Esophagus (tissue), 2 donors: Measurements from ENCODE around the gene UBE2QL1. TPM values are rescaled to one million over a fixed set of nuclear protein-coding genes. Genes with fewer than 3 reads are reported as not detected.

Source experiments
- H3K27ac ChIP-seq, 2 donors: one replicate each; pipeline ENCODE4 v1.5.1; 2013; ENCODE audit warnings: low read depth in 2 of 2, mild to moderate bottlenecking in 2 of 2, inconsistent platforms in 1 of 2, low read length in 1 of 2, moderate library complexity in 1 of 2
- H3K27me3 ChIP-seq, 2 donors: one replicate each; pipeline ENCODE4 v1.6.1; 2013; ENCODE audit warnings: low read length in 2 of 2, control low read depth in 1 of 2, mild to moderate bottlenecking in 1 of 2; ENCODE audit not compliant: insufficient read depth in 2 of 2, control insufficient read depth in 1 of 2
- H3K36me3 ChIP-seq, 2 donors: one replicate each; pipeline ENCODE4 v1.6.1; 2013; ENCODE audit warnings: low read length in 1 of 2; ENCODE audit not compliant: control insufficient read depth in 2 of 2, insufficient read depth in 2 of 2
- H3K4me1 ChIP-seq, 2 donors: one replicate each; pipeline ENCODE4 v1.6.1; 2013; ENCODE audit warnings: low read length in 1 of 2; ENCODE audit not compliant: control insufficient read depth in 2 of 2, insufficient read depth in 2 of 2
- H3K4me3 ChIP-seq, 2 donors: one replicate each; pipeline ENCODE4 v1.5.1; 2013; ENCODE audit warnings: low read length in 2 of 2, mild to moderate bottlenecking in 2 of 2, low read depth in 1 of 2, moderate library complexity in 1 of 2
- H3K9me3 ChIP-seq, 2 donors: one replicate each; pipeline ENCODE4 v1.6.1; 2013; ENCODE audit warnings: mild to moderate bottlenecking in 2 of 2, low read depth in 1 of 2, low read length in 1 of 2, moderate library complexity in 1 of 2; ENCODE audit not compliant: control insufficient read depth in 2 of 2, insufficient read depth in 1 of 2
- WGBS, 2 donors: extraction: QIAGEN DNeasy Blood & Tissue Kit; methylation state at CpG; one replicate each; pipeline ENCODE4 v1.1.7; 2013; 5-methylcytosine and 5-hydroxymethylcytosine counted together
- polyA plus RNA-seq, 2 donors: library from polyadenylated mRNA; stranded (reverse); fragments of 200-250 nt; gene quantifications; one replicate each; pipeline ENCODE4 v1.2.3, GENCODE V29; 2013
- donor health status: healthy with polysubstance abuse.
- donor health status: Bipolar disorder and iron deficiency.

UBE2QL1 gene
- polyA plus RNA-seq, 2 donors, result 0.16 to 0.53 TPM

- H3K27me3 ChIP-seq, result peaks cover 4% of the 10 kb centered on the region in 2 donors
- H3K9me3 ChIP-seq, result peaks cover 0 to 5% of the 10 kb centered on the region in 2 donors
- H3K4me1 ChIP-seq, result peaks cover 6 to 7% of the 10 kb centered on the region in 2 donors
- H3K36me3 ChIP-seq, result no peaks in the 10 kb centered on the region
- no peak overlapping the region for H3K27ac ChIP-seq
- H3K4me3 ChIP-seq, result no peak overlapping the region
- 70 to 76% methylated on average over 10 of the region's 10 CpGs for WGBS, 2 donors
These were observed 4.2 kb downstream of the UBE2QL1 start for GRCh38 chr5:6452622-6453504.

GRCh38 chr5:6453937-6454560 is 5.4 kb downstream of the UBE2QL1 start:
- no peak overlapping the region for H3K27ac ChIP-seq
- H3K9me3 ChIP-seq, result no peaks in the 10 kb centered on the region
- H3K36me3 ChIP-seq, result no peaks in the 10 kb centered on the region
- 54 to 58% methylated on average over 2 of the region's 2 CpGs for WGBS, 2 donors
- H3K4me1 ChIP-seq, result peaks cover 1 to 3% of the 10 kb centered on the region in 2 donors
- H3K4me3 ChIP-seq, result no peak overlapping the region
- peaks cover 0 to 4% of the 10 kb centered on the region in 2 donors for H3K27me3 ChIP-seq

- no peaks in the 10 kb centered on the region for H3K4me1 ChIP-seq
- H3K36me3 ChIP-seq, result no peaks in the 10 kb centered on the region
- H3K9me3 ChIP-seq, result no peaks in the 10 kb centered on the region
- 68 to 71% methylated on average over 12 of the region's 12 CpGs for WGBS, 2 donors
- H3K27me3 ChIP-seq, result peaks cover 0 to 4% of the 10 kb centered on the region in 2 donors
- no peak overlapping the region for H3K4me3 ChIP-seq
- H3K27ac ChIP-seq, result no peak overlapping the region
These were observed 6.0 kb downstream of the UBE2QL1 start for GRCh38 chr5:6454628-6455053.

GRCh38 chr5:6455571-6456200 is 7.0 kb downstream of the UBE2QL1 start:
- Histone ChIP-seq H3K9me3 (no peaks in the 10 kb centered on the region), H3K27me3 (no peaks in the 10 kb centered on the region), H3K27ac (no peak overlapping the region), H3K36me3 (no peaks in the 10 kb centered on the region), H3K4me1 (no peaks in the 10 kb centered on the region), H3K4me3 (no peak overlapping the region)
- 81 to 82% methylated on average over 13 of the region's 13 CpGs for WGBS, 2 donors

GRCh38 chr5:6456766-6457370 is 8.2 kb downstream of the UBE2QL1 start:
- 78 to 80% methylated on average over 6 of the region's 6 CpGs for WGBS, 2 donors
- Histone ChIP-seq H3K36me3 (no peaks in the 10 kb centered on the region), H3K9me3 (no peaks in the 10 kb centered on the region), H3K4me3 (no peak overlapping the region), H3K4me1 (no peaks in the 10 kb centered on the region), H3K27ac (no peak overlapping the region), H3K27me3 (no peaks in the 10 kb centered on the region)

- no peaks in the 10 kb centered on the region for H3K36me3 ChIP-seq
- H3K4me1 ChIP-seq, result no peaks in the 10 kb centered on the region
- no peak overlapping the region for H3K27ac ChIP-seq
- no peak overlapping the region for H3K4me3 ChIP-seq
- WGBS, 2 donors, result 71 to 75% methylated on average over 5 of the region's 5 CpGs
- H3K9me3 ChIP-seq, result no peaks in the 10 kb centered on the region
- H3K27me3 ChIP-seq, result no peaks in the 10 kb centered on the region
These were observed 8.9 kb downstream of the UBE2QL1 start for GRCh38 chr5:6457592-6457991.

GRCh38 chr5:6458833-6459232 is 10.2 kb downstream of the UBE2QL1 start:
- no peaks in the 10 kb centered on the region for H3K4me1 ChIP-seq
- H3K27me3 ChIP-seq, result no peaks in the 10 kb centered on the region
- no peak overlapping the region for H3K27ac ChIP-seq
- H3K9me3 ChIP-seq, result no peaks in the 10 kb centered on the region
- no peaks in the 10 kb centered on the region for H3K36me3 ChIP-seq
- H3K4me3 ChIP-seq, result no peak overlapping the region
- WGBS, 2 donors, result 88 to 89% methylated on average over 4 of the region's 4 CpGs

- H3K9me3 ChIP-seq, result no peaks in the 10 kb centered on the region
- no peak overlapping the region for H3K27ac ChIP-seq
- no peaks in the 10 kb centered on the region for H3K4me1 ChIP-seq
- H3K27me3 ChIP-seq, result no peaks in the 10 kb centered on the region
- H3K36me3 ChIP-seq, result no peaks in the 10 kb centered on the region
- no peak overlapping the region for H3K4me3 ChIP-seq
- WGBS, 2 donors, result 57 to 63% methylated on average over 5 of the region's 5 CpGs
These were observed 11.2 kb downstream of the UBE2QL1 start for GRCh38 chr5:6459896-6460295.

GRCh38 chr5:6461006-6461405 is 12.3 kb downstream of the UBE2QL1 start:
- Histone ChIP-seq H3K36me3 (no peaks in the 10 kb centered on the region), H3K9me3 (no peaks in the 10 kb centered on the region), H3K27me3 (no peaks in the 10 kb centered on the region), H3K27ac (no peak overlapping the region), H3K4me1 (no peaks in the 10 kb centered on the region), H3K4me3 (no peak overlapping the region)
- 77 to 80% methylated on average over 2 of the region's 2 CpGs for WGBS, 2 donors
